GM12865 (cell line): ENCODE measurements around the gene USP36.
"Not testable (repeated sequence)": the region's sequence is repeated elsewhere in the genome, so short reads cannot be mapped to it uniquely, and the experiment has no call there.

Experiments used
- DNase-seq: peaks from one replicate; pipeline ENCODE4 v3.0.0; 2010; ENCODE audit warnings: low read depth
- H3K4me3 ChIP-seq: 2 replicates; pipeline ENCODE4 v1.5.1; 2011; ENCODE audit warnings: mild to moderate bottlenecking, low read depth, low read length, control low read depth
- CTCF ChIP-seq: IDR thresholded peaks from 2 replicates; pipeline ENCODE4 v1.5.1; 2011; ENCODE audit warnings: low read length, control low read depth, low read depth, inconsistent platforms; ENCODE audit not compliant: insufficient read depth; ENCODE audit errors: missing control alignments

The USP36 gene

GRCh38 chr17:78878261-78878660, 37.6 kb upstream of the USP36 start:
- DNase-seq, result no peak
- no peak overlapping the region for H3K4me3 ChIP-seq
- TF ChIP-seq CTCF, result no peak

- DNase-seq, result not testable (repeated sequence)
Observed at GRCh38 chr17:78876954-78877517, 36.4 kb upstream of the USP36 start.

GRCh38 chr17:78876094-78876597, 35.5 kb upstream of the USP36 start:
- DNase-seq, result no peak
- no peak overlapping the region for H3K4me3 ChIP-seq

More at GRCh38 chr17:78876954-78877517, 36.4 kb upstream of the USP36 start:
- H3K4me3 ChIP-seq, result not testable (repeated sequence)

GRCh38 chr17:78875363-78876093, 34.9 kb upstream of the USP36 start:
- no peak overlapping the region for H3K4me3 ChIP-seq
- no peak for TF ChIP-seq CTCF
- DNase-seq, result no peak

More at GRCh38 chr17:78876094-78876597, 35.5 kb upstream of the USP36 start:
- TF ChIP-seq CTCF, result no peak

GRCh38 chr17:78873519-78874340, 33.1 kb upstream of the USP36 start:
- no peak overlapping the region for H3K4me3 ChIP-seq
- DNase-seq, result no peak
- TF ChIP-seq CTCF, result no peak

DNA sequence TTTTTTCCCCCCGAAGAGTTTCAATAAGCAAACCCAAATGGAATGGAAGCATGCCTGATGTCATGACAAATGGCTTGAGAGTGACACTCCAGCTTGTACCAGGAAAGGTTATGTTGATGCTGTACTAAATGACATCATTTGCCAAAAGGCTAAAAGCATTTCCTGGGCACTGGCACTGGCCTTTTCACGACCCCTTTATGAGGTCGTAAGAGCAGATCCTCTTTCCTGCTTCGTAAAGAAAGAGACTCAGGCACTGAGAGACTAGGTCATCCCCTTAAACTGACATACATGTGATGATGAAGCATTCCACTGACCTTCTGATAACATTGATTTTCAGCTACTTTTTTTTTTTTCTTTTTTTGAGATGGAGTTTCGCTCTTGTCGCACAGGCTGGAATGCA, 31.9 kb upstream of the USP36 start:
- no peak overlapping the region for H3K4me3 ChIP-seq
- TF ChIP-seq CTCF, result no peak
- no peak for DNase-seq

DNA sequence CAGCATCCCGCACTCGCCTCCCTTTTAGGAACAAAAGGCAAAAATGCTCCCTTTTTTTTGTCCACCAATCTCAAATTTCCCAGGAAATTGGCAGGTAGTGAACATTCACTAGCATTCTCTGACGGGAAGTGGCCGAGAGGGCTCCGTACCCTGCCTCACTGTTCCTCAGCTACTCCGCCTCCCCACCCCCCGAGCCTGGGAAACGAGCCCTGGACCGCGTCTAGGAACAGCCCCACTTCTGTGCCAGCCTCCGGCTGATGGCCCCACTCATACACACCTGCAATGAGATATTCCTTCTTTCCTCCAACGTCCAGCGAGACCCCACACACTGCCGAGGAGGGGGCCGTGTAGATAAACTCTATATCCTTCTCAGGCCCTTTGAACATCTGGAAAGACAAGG, 30.0 kb upstream of the USP36 start:
- TF ChIP-seq CTCF, result no peak
- no peak for DNase-seq
- no peak overlapping the region for H3K4me3 ChIP-seq
